Activated T-helper 1 cell treated with Interleukin-2 at 50 U/mL for 16 hours (primary cell): ENCODE results near the gene KANK3.
"Not testable (repeated sequence)": the region's sequence is repeated elsewhere in the genome, so short reads cannot be mapped to it uniquely, and the experiment has no call there.

Experiments used
- DNase-seq: peaks from one replicate; pipeline ENCODE4 v3.0.0-alpha.2; 2020; ENCODE audit warnings: low read depth

Gene KANK3

GRCh38 chr19:8370176-8371010 lies 27.3 kb upstream of the KANK3 start:
- DNase-seq = no peak

GRCh38 chr19:8367327-8368001 lies 24.4 kb upstream of the KANK3 start:
- no peak for DNase-seq

- DNase-seq = no peak
Observed at GRCh38 chr19:8366961-8367326, 23.9 kb upstream of the KANK3 start.

GRCh38 chr19:8366121-8366581 lies 23.1 kb upstream of the KANK3 start:
- no peak for DNase-seq

GRCh38 chr19:8363803-8364771 lies 21.0 kb upstream of the KANK3 start, which contains the start of gene ANGPTL4:
TSS of gene ANGPTL4 (plus strand) at chr19:8364155. CDS start at chr19:8364322, 167 bp downstream.
- no peak for DNase-seq

GRCh38 chr19:8361921-8362793 lies 19.1 kb upstream of the KANK3 start:
- no peak for DNase-seq

- no peak for DNase-seq
Observed at GRCh38 chr19:8360196-8360595, 17.1 kb upstream of the KANK3 start.

- DNase-seq = no peak
Observed at GRCh38 chr19:8358948-8359347, 15.9 kb upstream of the KANK3 start.

- no peak for DNase-seq
Observed at GRCh38 chr19:8357007-8357521, 14.0 kb upstream of the KANK3 start.

GRCh38 chr19:8355631-8356402 lies 12.8 kb upstream of the KANK3 start:
- DNase-seq = no peak

GRCh38 chr19:8352845-8353244 lies 9.8 kb upstream of the KANK3 start:
- DNase-seq = not testable (repeated sequence)

- no peak for DNase-seq
Observed at GRCh38 chr19:8352134-8352827, 9.2 kb upstream of the KANK3 start.

- not testable (repeated sequence) for DNase-seq
Observed at GRCh38 chr19:8349629-8350372, 6.7 kb upstream of the KANK3 start.

GRCh38 chr19:8343483-8343844 lies 402 bp upstream of the KANK3 start:
- no peak for DNase-seq

GRCh38 chr19:8342316-8342683 lies 762 bp downstream of the KANK3 start:
- no peak for DNase-seq

GRCh38 chr19:8341504-8341903 lies 1.6 kb downstream of the KANK3 start:
- DNase-seq = not testable (repeated sequence)

GRCh38 chr19:8340341-8341096 lies 2.5 kb downstream of the KANK3 start:
- no peak for DNase-seq

- no peak for DNase-seq
Observed at GRCh38 chr19:8338835-8339234, 4.2 kb downstream of the KANK3 start.
